PFSK-1 (cell line): ENCODE results near the gene NUP58.

Experiments
- POLR2AphosphoS5 ChIP-seq: IDR thresholded peaks from 2 replicates; pipeline ENCODE4 v1.6.1; 2012; ENCODE audit warnings: low read depth, mild to moderate bottlenecking, control low read depth, low read length, moderate library complexity
- REST ChIP-seq, 2 experiments: IDR thresholded peaks; 2 replicates each; pipeline versions ENCODE4 v1.6.1 to v1.8.0; 2011 to 2012; ENCODE audit warnings: low read depth in 2 of 2, low read length in 2 of 2, control low read depth in 1 of 2, inconsistent platforms in 1 of 2, mild to moderate bottlenecking in 1 of 2, moderate library complexity in 1 of 2; ENCODE audit not compliant: insufficient read depth in 1 of 2
- SIN3A ChIP-seq: IDR thresholded peaks from 2 replicates; pipeline ENCODE4 v1.6.1; 2012; ENCODE audit warnings: mild to moderate bottlenecking, low read length, moderate library complexity, borderline replicate concordance; ENCODE audit not compliant: insufficient read depth

GRCh38 chr13:25302121-25302520, 696 bp downstream of the NUP58 start:
- TF ChIP-seq POLR2AphosphoS5 (no peak), REST (IDR thresholded peaks at IDR 0.05; ENCODE audit: insufficient read depth in 1 of 2, low read depth in 2 of 2, low read length in 2 of 2) (no peak), SIN3A (no peak)
